ENCODE data around the gene DUS1L.

The DUS1L gene

DNA sequence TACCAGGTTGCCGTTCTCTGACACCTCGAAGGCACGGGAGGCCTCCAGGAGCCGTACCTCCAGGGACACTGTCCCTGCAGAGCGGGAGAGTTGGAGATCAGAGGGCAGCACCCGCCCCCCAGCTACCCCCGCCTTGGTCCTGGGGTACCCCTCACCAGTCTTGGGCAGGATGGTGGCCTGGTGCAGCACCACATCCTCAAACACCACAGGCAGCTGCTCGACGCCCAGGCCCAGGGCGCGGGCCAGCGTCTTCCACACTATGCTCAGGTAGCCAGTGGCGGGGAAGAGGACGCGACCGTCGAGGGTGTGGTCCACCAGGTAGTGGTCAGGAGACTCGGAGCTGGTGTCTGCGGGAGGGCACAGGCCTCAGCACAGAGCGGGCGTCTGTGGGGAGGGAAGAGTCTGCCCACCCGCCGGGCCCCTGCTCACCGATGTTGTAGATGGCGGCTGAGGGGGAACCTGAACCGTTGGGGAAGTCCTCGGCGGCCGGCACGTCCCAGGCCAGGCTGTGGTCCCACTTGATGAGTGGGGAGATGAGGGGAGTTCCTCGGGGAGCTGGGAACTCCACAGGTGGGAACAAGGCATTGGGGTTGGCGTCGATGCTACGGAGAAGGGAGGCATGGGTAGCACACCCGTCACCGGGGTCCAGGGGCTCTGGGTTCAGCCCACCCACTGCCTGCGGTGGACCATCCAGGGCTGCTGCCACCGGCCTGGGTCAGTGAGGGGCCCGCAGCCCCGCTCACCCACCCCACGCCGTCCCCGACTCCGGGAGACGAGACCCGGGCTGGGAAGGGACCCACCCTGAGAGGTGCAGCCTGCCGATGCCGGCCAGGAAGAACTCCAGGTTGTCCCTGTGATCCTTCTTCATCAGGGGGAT, 22.6 kb upstream of the DUS1L start:
- ATAC-seq (ENCODE audit: low read depth), result no peak
- Mint-ChIP-seq H3K27me3 (no peaks in the 10 kb centered on the region), H3K36me3 (peaks cover 15% of the 10 kb centered on the region), H3K4me3 (no peak overlapping the region), H3K9me3 (no peaks in the 10 kb centered on the region), H3K27ac (no peak overlapping the region), H3K4me1 (no peaks in the 10 kb centered on the region)
- DNase-seq (ENCODE audit: low spot score in 2 of 2), result no peak

DNA sequence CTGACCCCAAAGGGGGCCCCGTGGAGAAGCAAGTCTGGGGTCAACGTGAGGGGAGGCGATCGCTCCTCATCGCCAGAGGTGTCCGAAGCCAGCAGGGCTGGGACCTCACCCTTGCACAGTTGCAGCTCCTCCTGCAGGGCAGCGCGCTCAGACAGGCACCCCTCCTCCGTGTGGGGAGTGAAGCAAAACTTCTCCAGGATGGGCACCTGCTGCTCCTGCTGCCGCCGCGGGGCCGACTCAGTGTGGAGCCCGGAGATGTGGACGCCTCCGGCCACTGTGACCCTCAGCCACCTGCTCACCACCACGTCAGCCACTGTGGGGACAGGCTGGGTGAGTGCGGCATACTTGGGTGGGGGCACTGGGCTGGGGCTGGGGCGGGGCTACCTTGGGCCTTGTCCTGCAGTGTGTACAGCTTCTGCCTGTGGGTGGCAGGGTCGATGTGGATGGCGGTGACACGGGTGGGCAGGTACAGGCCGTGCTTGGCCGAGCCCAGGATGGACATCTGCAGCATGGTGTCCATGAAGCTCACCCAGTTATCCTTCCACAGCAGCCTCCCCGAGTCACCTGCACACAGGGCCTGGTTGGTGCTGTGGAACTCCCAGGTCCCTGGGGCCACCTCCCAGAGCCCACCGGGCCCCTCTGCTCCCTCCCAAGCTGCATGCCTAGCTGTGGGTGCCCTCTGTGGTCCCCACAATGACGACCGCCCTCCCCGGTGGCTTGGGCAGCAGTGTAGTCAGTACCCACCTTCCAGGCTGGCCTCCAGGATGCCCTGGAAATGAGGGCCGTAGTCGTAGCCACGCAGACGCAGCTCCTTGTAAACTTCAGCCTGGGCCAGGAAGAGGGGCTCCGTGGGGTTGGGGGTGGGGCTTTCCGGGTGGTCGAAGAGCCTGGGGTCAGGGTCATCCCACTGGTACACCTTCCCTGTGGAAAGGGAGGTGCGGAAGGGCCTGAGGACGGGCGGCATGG, 21.6 kb upstream of the DUS1L start:
- Mint-ChIP-seq H3K9me3 (no peaks in the 10 kb centered on the region), H3K27me3 (no peaks in the 10 kb centered on the region), H3K4me1 (no peaks in the 10 kb centered on the region), H3K36me3 (peaks cover 15% of the 10 kb centered on the region), H3K27ac (no peak overlapping the region), H3K4me3 (no peak overlapping the region)
- DNase-seq (ENCODE audit: low spot score in 2 of 2) (no peak), ATAC-seq (ENCODE audit: low read depth) (no peak)

DNA sequence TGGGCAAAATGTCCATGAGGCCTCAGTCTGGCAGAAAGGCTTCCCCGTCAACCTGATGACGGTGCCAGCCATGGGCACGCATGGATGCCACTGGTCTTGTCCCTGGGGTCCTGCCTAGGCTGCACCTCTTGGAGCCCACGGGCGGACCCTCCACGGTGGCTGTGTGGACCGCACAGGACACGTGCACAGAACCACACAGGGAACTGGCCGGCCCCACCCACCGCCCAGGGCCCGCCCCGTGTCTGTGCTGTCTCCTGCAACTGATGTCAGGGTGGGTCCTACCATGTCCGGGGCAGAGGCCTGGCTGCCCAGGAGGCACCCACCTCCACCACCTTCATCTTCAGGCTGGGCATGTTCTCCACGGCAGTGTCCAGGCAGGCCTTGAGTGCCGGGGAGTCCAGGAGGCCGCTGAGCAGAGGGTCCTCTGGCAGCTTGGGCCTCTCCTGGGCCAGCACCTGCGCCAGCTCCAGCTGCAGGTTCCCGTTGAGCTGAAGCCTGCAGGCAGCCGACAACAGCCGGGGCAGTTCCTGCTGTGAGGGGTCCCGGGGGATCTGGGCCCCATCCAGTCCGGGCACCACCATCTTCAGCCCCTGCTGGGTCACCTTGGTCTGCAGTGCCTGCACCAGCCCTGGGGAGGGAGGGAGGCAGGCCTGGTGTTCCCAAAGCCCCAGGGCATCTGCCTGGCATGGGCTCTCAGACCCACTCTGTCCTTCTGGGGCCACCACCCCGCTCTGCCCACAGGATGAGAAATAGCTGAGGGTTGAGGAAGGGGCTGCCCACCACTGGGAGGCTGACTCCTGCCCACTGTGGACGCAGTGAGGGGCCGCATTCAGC, 20.5 kb upstream of the DUS1L start:
- Mint-ChIP-seq H3K9me3 (no peaks in the 10 kb centered on the region), H3K27ac (no peak overlapping the region), H3K27me3 (no peaks in the 10 kb centered on the region), H3K36me3 (peaks cover 12% of the 10 kb centered on the region), H3K4me3 (no peak overlapping the region), H3K4me1 (no peaks in the 10 kb centered on the region)
- DNase-seq (ENCODE audit: low spot score in 2 of 2) (no peak), ATAC-seq (ENCODE audit: low read depth) (no peak)

DNA sequence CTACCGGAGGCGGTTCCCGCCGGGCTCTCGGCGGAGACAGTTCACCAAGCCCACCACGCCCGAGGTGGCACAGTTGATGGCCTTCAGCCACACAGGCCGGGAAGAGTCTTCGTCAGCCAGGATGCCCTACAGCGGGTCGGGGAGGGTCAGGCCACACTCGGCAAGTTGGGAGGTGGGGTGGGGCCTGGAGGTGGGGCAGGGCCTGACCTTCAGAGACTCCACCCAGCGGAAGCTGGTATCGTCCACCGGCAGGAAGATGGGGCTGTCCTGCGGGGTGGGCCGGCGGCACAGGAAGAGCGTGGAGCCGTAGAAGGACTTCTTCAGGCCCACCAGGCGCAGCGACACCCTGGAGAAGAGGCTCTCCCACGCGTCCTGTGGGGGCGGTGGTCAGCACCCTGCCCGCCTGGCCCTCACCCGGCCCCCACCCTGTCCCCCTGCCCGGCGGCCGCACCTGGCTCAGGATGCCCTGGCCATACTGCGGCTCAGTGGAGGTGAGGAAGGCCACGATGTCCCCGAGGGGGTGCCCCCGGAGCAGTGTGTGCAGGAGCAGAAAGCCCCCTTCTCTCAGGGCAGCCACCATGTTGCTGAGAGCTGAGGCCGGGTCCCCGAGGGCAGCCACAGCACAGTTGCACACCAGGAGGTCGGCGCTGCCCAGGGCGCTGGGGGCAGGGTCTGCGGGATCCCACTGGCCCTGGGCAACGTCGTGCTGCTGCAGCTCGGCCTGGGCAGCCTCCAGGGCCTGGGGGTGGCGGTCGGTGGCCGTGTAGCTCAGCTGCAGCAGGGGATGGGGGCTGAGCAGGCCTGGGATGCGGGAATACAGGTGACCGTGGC, 19.6 kb upstream of the DUS1L start:
- no peaks in the 10 kb centered on the region for H3K4me1 Mint-ChIP-seq

DNA sequence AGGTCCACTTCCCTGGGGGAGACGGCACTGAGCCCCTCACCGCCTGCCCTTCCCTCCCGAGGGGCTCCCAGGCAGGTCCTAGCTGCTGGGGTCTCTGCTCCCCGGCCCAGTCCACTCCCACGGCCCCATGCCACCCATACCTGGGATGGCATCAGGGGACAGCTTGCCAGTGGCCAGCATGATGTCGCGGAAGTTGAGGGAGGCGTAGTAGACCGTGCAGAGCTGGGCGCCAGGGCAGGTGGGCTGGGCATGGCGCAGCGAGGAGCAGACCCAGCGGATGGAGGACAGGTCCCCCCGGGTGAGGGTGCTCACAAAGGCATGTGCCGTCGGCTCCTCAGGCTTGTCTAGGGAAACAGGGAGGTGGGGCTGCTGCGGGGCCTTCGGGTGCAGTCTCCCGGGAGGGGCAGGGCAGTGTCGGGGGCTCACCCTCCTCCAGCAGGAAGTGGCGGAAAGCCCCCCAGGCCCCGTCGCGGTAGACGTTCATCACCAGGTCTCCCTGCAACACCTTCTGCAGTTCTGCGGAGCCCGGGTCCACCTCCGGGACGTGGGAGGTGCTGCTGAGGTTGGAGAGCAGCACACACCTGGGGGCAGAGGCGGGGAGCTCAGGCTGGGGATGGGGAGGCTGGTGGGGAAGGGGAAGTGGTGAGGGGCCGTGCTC, 18.9 kb upstream of the DUS1L start:
- no peaks in the 10 kb centered on the region for H3K4me1 Mint-ChIP-seq
- no peak overlapping the region for H3K27ac Mint-ChIP-seq
- no peaks in the 10 kb centered on the region for H3K27me3 Mint-ChIP-seq
- H3K4me3 Mint-ChIP-seq, result no peak overlapping the region
- H3K36me3 Mint-ChIP-seq, result peaks cover 16% of the 10 kb centered on the region
- no peak for DNase-seq (ENCODE audit: low spot score in 2 of 2)
- ATAC-seq (ENCODE audit: low read depth), result no peak
- H3K9me3 Mint-ChIP-seq, result no peaks in the 10 kb centered on the region

More for the DNA sequence above, 19.6 kb upstream of the DUS1L start:
- H3K36me3 Mint-ChIP-seq, result peaks cover 12% of the 10 kb centered on the region
- no peak overlapping the region for H3K4me3 Mint-ChIP-seq
- ATAC-seq (ENCODE audit: low read depth), result no peak
- H3K27ac Mint-ChIP-seq, result no peak overlapping the region
- no peaks in the 10 kb centered on the region for H3K27me3 Mint-ChIP-seq
- DNase-seq (ENCODE audit: low spot score in 2 of 2), result no peak
- no peaks in the 10 kb centered on the region for H3K9me3 Mint-ChIP-seq

DNA sequence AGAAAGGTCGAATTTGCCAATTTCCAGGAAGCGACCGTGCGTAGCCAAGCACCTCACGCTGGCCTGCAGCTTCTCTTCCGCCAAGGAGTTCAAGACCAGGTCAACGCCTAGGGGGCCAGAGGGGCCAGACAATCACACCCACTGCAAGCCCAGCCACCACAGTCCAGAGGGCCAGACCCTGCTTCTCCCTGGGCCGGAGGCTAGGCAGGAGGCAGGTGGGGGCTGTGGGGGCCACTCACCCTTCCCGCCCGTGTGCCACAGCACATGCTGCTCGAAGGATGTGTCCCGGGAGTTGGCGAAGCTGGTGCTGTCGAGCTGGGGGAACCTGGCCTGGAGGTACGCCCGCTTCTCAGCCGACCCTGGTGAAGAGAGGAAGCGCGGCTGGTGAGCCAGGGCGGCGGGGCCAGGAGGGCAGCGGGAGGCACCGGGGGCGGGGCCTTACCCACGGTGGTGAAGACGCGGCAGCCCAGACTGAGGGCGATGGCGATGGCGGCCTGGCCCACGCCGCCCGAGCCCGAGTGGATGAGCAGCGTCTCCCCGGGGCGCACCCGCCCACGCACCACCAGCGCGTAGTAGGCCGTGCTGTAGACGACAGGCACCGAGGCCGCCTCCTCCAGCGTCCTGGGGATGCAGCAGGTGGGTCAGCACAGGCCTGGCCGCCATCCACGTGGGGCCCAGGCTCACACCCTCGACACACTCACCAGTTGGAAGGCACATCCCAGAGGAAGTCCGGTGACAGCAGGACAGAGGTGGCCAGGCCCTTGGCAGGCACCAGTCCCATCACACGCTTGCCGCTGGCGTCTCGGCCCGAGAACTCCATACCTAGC, 18.1 kb upstream of the DUS1L start:
- Mint-ChIP-seq H3K9me3 (no peaks in the 10 kb centered on the region), H3K27ac (no peak overlapping the region), H3K27me3 (no peaks in the 10 kb centered on the region), H3K4me3 (no peak overlapping the region), H3K4me1 (no peaks in the 10 kb centered on the region), H3K36me3 (peaks cover 19% of the 10 kb centered on the region)
- DNase-seq (ENCODE audit: low spot score in 2 of 2) (no peak), ATAC-seq (ENCODE audit: low read depth) (no peak)

DNA sequence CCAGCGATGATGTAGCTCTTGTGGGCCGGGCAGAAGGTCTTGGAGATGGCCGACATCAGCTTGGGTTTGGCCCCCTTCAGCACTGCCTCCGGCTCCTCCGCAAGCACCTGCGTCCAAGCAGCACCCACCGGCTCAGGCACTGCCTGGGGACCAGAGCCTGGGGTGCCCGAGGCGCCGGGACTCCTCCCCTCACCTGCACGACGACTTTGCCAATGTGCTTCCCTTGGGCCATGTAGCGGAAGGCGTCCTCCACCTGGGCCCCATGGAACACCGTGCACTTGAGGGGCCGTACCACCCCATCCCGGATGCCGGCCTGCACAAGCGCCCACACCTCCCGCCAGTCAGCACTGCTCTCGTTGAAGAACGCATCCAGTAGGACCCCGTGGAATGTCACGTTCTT, 17.4 kb upstream of the DUS1L start:
- no peak for ATAC-seq (ENCODE audit: low read depth)
- no peak overlapping the region for H3K27ac Mint-ChIP-seq
- H3K27me3 Mint-ChIP-seq, result no peaks in the 10 kb centered on the region
- DNase-seq (ENCODE audit: low spot score in 2 of 2), result no peak
- H3K4me3 Mint-ChIP-seq, result no peak overlapping the region
- peaks cover 19% of the 10 kb centered on the region for H3K36me3 Mint-ChIP-seq
- H3K4me1 Mint-ChIP-seq, result no peaks in the 10 kb centered on the region
- H3K9me3 Mint-ChIP-seq, result no peaks in the 10 kb centered on the region

DNA sequence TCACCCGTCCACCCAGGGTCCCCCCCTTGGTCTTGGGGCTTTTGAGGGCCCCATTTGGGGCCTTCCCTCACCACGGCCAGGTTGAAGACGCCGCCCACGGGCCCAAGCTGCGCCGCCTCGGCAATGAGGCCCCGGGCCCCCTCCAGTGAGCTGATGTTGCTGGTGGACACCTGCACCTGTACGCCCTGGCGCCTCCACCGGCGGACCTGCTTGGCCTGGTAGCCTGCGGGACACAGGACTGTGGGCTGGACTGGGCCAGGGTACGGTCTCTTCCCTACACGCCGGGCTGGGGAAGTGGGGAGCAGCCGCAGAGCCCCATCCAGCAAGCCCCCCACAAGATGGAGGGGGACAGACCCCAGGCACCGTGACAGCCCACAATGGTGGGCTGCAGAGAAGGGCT, 16.9 kb upstream of the DUS1L start:
- H3K4me3 Mint-ChIP-seq, result no peak overlapping the region
- H3K9me3 Mint-ChIP-seq, result no peaks in the 10 kb centered on the region
- no peak for DNase-seq (ENCODE audit: low spot score in 2 of 2)
- H3K4me1 Mint-ChIP-seq, result no peaks in the 10 kb centered on the region
- H3K27me3 Mint-ChIP-seq, result no peaks in the 10 kb centered on the region
- H3K36me3 Mint-ChIP-seq, result peaks cover 19% of the 10 kb centered on the region
- no peak overlapping the region for H3K27ac Mint-ChIP-seq
- no peak for ATAC-seq (ENCODE audit: low read depth)

DNA sequence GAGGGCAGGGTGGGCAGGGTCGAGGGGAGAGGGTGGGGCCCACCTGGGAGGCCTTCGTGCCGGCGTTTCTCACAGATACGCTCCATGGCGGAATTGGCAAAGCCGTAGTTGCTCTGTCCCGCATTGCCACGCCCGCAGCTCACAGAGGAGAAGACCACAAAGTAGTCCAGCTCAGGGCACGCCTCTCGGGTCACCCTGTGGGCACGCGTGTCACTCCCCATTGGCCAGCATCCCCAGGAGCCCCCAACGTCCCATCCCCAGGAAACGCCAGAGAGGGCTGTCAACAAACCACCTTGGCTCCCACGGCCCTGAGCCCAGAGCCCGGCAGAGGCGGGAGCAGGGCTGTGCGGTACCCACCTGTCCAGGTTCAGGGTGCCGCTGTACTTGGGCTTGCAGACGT, 16.4 kb upstream of the DUS1L start:
- H3K27ac Mint-ChIP-seq, result no peak overlapping the region

DNA sequence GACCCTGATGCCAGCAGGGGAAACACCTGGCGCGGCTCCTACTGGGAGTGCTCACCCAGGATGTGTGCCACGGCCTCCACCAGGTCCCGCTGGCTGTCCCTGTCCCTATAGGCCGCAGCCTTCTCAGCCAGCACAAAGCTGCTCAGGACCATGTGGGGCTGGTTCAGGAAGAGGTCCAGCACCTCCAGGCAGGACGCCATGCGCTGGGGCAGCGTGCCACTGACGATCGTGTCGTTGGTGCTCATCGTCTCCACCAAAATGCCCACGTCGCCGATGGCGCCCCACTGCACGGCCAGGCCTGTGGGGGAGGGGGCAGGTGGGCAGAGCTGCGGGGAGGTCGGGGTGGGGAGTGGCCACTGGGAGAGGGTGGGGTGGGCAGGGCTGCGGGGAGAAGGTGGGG, 15.9 kb upstream of the DUS1L start:
- no peak for ATAC-seq (ENCODE audit: low read depth)
- no peak for DNase-seq (ENCODE audit: low spot score in 2 of 2)
- Mint-ChIP-seq H3K4me1 (no peaks in the 10 kb centered on the region), H3K27me3 (peaks cover 2% of the 10 kb centered on the region), H3K36me3 (peaks cover 19% of the 10 kb centered on the region), H3K27ac (no peak overlapping the region), H3K9me3 (no peaks in the 10 kb centered on the region), H3K4me3 (no peak overlapping the region)

More for the DNA sequence above, 16.4 kb upstream of the DUS1L start:
- Mint-ChIP-seq H3K36me3 (peaks cover 19% of the 10 kb centered on the region), H3K4me1 (no peaks in the 10 kb centered on the region), H3K27me3 (no peaks in the 10 kb centered on the region), H3K9me3 (no peaks in the 10 kb centered on the region), H3K4me3 (no peak overlapping the region)
- ATAC-seq (ENCODE audit: low read depth) (no peak), DNase-seq (ENCODE audit: low spot score in 2 of 2) (no peak)

DNA sequence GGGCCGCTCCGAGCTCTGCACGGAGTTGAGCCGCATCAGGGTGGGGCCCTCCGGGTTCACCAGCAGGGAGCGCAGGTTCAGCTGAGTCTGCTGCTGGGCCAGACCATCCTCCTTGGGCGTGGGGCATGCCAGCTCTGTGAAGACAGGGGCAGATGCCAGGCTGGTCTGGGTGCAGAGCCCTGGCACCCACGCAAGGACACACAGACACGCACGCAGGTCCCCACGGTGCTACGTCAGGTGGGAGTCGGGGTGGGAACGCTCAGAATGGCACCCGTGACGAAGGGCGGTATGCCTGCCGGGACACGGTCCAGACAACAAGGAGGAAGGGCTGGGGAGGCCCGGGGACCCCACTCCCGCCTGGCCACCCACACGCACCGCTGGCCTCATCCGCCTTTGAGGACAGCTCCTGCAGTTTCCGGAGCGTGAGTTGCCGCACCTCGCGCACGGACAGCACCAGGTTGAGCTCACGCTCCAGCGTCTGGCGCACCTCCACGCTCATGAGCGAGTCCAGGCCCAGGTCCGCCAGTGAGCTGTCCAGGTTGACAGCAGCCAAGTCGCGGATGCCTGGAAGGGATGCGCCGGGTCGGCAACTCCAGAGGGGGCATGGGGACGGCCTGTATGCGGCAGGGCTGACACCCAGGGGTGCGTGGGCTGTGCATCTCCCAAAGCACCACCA, 15.3 kb upstream of the DUS1L start:
- DNase-seq (ENCODE audit: low spot score in 2 of 2) (no peak), ATAC-seq (ENCODE audit: low read depth) (no peak)
- H3K9me3 Mint-ChIP-seq, result no peaks in the 10 kb centered on the region
- no peak overlapping the region for H3K27ac Mint-ChIP-seq
- H3K36me3 Mint-ChIP-seq, result peaks cover 19% of the 10 kb centered on the region
- no peaks in the 10 kb centered on the region for H3K4me1 Mint-ChIP-seq
- no peak overlapping the region for H3K4me3 Mint-ChIP-seq
- H3K27me3 Mint-ChIP-seq, result peaks cover 3% of the 10 kb centered on the region

Measured in memory B cell (primary cell).